HG03354 (cell line): ENCODE data around the gene FGF18.
"Not testable (repeated sequence)": the region's sequence is repeated elsewhere in the genome, so short reads cannot be mapped to it uniquely, and the experiment has no call there.

Source experiments
- ATAC-seq: cut with Tn5 transposase; IDR thresholded peaks from one replicate; pipeline ENCODE4 v1.9.1; 2021; ENCODE audit warnings: mild to moderate bottlenecking; ENCODE audit not compliant: unreplicated experiment, poor library complexity, severe bottlenecking

Gene FGF18

DNA sequence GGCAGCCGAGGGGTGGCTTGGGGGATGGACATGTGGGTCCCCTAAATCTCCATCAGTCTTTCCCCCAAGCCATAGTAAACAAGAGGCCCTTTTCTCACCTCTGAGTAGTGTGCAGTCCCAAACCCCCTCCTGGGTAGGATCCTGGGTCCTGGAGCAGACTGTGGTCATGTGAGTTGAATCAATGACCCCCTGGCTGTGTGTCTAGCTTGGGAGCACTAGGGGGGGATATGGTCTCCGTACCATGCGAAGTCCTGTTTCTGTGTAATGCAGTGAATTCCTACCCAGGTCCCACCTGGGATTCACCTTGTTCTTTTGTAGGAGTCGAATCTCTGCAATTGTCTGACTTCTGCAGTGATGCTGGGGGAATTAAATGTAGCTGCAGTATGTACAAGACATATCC is 66.2 kb downstream of the FGF18 start:
- no peak for ATAC-seq

DNA sequence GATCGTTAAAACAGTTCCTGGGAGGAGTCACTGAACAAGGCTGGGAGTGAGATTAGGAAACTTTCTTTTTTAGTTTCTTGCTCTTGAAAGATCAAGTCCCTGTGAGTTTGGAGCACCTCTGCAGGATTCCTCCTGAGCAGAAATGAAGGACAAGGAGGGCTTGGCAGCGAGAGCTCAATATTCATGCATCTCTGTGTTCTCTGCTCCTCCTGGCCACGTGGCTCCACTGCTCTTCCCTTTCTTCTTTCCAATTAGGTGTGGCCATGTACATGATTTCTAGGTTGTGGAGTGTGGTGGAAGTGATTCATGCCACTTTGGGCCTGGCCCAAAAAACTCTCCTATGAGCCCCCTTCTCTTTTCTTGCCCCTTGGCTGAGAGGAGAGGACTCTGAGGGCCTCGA is 67.2 kb downstream of the FGF18 start:
- no peak for ATAC-seq

DNA sequence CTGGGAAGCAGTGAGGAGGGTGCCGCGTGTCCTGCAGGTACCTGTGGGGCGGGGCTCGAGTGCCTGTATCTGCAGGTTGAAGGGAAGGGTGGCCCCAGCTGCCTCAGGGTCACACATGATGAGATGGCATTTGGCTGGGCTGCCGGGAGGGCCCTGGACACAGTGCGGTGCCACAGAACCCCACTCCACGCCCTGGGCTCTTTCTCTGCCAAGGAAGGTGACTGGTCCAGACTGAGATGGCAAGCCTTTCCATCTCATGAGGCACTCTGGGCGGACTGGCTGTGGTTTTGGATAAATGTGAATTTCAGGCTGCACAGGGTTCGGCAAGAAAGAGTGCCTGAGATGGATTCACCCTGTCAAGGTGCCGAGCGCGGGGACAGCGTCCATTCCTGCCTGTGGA is 69.4 kb downstream of the FGF18 start:
- ATAC-seq: no peak

DNA sequence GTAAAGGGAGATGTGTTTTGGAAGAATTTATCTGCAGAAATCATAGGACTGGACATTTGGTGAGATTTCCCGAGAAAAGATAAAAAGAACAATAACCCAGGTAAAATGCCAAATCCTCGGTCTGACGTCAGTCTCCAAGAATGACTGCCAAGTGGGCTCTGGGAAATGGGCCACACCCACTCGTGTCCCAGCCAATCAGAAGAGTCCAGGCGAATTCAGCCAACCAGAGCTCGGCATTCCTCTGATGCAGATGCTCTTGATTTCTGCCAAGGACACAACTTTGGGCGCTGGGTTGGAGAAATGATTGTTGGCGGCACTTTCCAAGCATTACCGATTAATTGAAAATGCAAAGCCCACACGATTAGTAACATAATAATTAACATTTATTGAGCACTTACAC is 73.3 kb downstream of the FGF18 start:
- no peak for ATAC-seq

DNA sequence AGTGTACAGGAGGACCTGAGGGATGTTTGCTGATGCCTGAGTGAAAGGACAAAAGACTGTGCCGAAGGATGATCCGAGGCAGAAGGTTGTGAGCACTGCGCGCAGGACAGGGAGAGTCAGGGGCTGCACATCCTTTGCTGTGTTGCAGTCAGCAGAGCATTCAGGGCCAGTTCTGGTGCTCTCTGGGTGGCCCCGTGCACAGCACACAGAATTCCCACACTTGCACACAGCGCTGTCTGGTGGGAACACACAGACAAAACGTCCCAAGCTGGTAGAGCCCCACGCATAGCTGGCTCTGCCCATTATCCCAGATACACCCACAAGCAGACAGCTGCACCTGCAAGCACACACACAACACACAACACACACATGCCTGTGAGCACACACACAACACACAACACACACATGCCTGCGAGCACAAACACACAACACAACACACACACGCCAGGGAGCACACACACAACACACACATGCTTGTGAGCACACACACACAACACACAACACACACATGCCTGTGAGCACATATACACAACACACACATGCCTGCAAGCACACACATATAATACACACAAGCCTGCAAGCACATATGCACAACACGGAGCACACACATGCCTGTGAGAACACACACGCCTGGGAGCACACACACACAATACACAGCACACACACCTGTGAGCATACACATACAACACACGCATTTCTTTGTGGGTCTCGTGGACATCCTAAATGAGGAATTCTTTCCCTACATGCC is 74.4 kb downstream of the FGF18 start:
- no peak for ATAC-seq

DNA sequence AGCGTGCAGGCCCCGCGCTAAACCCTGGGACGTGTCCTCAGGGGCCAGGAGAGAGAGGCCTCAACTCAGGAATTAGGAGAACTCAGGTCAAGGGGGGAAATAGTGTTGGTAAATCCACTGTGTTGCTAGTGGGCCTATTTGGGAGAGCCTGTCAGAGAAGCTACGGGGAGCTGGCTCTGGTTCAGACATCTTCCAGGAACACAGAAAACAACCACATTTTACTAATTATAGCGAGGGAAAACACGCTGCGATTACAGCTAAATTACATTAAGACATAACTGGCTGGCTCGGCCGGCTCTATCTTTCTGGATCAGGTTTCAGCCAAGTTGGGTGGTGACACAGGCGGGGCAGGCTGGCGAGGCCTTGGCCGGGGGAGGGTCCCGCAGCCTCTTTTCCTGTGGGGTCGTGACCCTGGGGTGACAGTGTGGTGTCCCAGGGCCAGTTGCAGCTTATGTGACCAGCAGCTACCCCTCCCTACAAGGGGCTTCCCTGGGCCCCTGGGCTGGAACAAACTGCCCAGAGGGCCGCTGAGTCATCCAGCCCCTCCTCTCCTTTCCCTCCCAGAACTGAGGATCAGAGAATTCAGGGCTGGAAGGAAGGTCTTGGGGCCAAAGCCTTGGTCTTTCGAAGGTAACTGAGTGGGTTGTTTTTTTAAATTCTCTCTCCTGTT is 75.1 kb downstream of the FGF18 start:
- no peak for ATAC-seq

DNA sequence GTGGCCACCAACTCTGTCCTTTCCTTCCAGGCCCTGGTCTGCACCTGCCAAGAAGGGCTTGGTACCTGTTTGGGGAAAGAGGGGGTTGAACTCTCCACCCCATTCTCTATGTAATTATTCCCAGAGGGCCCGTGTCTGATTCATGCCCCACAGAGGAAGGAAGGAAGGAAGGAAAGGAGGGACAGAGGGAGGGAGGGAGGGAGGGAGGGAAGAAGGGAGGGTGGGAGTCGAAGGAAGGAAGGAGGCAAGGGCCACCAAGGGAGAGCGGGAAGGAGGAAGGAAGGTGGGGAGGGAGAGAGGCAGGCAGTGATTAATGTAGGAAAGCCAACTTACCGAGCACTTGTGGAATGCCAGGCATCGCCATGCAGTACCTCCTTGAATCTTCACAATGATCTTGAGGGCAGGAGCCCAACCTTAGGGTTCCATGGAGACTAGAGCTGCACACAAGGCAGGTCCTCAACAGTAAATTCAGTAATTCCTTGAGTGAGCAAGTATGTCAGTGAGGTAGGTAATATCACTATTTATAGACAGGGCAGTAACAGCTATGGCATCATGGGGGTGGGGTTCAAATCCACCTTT is 75.8 kb downstream of the FGF18 start:
- ATAC-seq: no peak

DNA sequence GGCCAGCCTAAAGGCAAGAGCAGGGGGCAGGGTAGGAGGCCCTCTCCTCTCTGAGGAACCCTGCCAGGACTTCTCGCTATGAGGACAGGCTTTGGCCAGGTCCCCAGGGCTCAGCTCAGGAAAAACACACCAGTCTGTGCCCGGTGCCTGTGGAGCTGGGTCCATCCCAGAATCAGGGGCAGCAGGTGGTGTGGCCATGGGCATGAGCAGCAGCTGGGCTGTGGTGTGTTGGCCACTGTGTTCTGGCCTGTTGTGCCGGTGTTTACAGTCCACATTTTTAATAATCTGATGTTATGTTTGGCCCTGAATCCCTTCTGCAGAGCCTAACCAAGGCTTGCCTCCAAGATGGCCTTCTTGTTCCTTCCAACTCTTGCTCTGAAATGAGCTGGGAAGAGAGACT is 77.0 kb downstream of the FGF18 start:
- no peak for ATAC-seq

DNA sequence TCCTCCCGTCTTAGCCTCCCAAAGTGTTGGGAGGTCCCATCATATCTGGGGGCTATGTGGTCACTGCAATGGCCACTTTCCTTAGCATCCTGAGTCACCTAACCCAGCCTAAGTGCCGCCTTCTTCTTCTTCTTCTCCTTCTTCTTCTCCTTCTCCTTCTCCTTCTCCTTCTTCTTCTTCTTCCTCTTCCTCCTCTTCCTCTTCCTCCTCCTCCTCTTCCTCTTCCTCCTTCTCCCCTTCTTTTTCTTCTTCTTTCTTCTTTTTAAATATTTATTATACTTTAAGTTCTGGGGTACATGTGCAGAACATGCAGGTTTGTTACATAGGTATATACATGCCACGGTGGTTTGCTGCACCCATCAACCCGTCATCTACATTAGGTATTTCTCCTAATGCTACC is 78.0 kb downstream of the FGF18 start:
- ATAC-seq: not testable (repeated sequence)

DNA sequence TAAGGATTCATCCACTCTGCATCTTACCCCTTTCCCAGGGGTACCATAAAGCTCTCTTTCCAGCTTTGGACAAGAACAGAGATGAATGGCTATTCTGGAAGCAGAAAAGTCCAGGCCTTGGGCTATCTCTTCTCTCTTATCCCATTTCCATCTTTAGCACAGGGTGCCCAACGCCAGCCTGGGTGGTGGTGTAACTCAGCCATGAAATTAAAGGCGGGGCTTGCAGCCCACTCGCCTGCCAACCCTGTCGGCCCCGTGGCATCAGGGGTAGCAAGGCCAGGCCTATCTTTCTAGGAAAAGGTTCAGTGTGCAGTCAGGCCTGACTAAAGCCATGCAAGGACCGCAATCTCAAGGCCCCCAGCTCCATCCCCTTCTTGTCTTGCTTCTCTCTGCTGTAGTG is 78.7 kb downstream of the FGF18 start:
- no peak for ATAC-seq

DNA sequence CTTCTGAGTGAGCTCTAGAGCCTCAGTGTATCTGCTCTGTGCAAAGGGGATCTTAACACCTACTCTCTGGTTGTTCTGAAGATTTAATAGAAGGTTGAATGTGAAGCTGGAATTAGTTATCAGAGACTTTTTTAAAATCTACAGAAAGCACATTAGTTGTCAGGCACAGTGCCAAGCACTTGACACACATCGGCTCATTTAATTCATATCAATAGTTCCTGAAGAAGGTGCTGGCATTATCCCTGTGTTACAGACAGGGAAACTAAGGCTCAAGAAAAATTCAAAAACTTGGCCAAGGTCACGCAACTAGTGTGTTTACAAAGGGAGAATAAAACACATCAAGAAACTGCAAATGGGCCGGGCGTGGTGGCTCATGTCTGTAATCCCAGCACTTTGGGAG is 80.2 kb downstream of the FGF18 start:
- no peak for ATAC-seq

DNA sequence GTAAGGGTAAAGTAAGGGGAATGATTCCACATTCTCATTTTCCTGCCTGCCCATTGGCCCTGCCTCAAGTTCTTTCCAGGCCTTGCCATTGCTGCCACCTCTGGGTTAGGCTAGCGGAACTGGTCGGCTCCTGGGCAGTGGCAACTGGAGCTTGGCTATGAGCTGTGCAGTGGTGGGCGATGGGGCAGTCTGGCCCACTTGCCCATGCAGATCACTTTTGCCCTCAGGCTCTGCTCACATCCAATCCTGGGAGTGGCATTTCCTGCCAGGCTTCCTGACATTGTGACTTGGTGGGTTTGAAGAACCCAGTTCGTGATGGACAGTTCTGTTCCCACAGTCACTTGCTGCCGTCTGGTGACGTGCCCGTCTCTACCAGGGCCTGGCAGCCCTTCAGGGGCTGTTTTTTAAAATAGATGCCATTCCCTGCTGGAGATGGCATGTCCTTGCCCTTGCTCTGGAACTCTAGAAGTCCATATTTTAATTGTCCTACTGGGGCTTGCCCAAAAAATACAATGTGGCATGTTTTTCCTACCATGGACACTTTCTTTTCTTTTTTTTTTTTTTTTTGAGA is 86.1 kb downstream of the FGF18 start:
- ATAC-seq: no peak

DNA sequence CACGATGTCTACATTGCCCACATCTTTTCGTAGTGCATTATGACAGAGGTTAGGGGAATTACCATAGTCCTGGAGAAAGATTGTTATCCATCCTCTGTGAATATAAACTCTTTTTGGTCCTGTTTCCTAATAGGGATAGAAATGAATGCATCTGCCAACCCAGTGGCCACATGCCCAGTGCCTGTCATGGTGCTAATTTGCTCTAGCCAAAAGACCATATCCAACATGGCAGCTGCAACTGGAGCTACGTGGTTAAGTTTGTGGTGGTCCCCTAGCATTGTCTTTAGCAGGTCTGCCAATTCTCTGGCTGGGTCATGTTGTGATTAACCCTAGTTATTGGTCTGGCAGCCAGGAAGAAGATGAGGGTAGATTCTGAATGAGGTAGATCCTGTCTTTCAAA is 87.5 kb downstream of the FGF18 start:
- no peak for ATAC-seq
